Stimulated activated CD4-positive, alpha-beta T cell treated with anti-CD3 and anti-CD28 coated beads, Interleukin-15, amount 100 ng/mL, for 1 hour (primary cell): ENCODE measurements around the gene ZCCHC3.
A peak's percentile ranks its signal among the peaks of the same experiment; 100 is the strongest.

Source experiments
- DNase-seq, 2 donors: peaks; one replicate each; pipeline ENCODE4 v3.0.0-alpha.2; 2020; ENCODE audit warnings: low read depth in 1 of 2, low spot score in 1 of 2

ZCCHC3 gene

GRCh38 chr20:346033-346639, 48.8 kb downstream of the ZCCHC3 start:
- no peak for DNase-seq

- no peak for DNase-seq
Measured at GRCh38 chr20:346640-347316, 49.4 kb downstream of the ZCCHC3 start, which contains the start of gene NRSN2. NRSN2 (plus strand) TSS chr20:347111; CDS start chr20:349644, 2,533 bp downstream.

GRCh38 chr20:347317-347639, 49.9 kb downstream of the ZCCHC3 start:
- no peak for DNase-seq

GRCh38 chr20:347640-348484, 50.5 kb downstream of the ZCCHC3 start:
- DNase-seq, result peak in 1 of 2 donors; percentile 33

- DNase-seq, result no peak
Measured at GRCh38 chr20:348972-349841, 51.8 kb downstream of the ZCCHC3 start.
